HG02588 (cell line): ENCODE results near the gene RANBP9.

Source experiments
- ATAC-seq: cut with Tn5 transposase; IDR thresholded peaks from one replicate; pipeline ENCODE4 v1.9.1; 2021; ENCODE audit warnings: mild to moderate bottlenecking, moderate library complexity; ENCODE audit not compliant: unreplicated experiment

RANBP9 gene

GRCh38 chr6:13655700-13656099 is 55.9 kb downstream of the RANBP9 start:
- no peak for ATAC-seq

- ATAC-seq: no peak
These were observed 57.1 kb downstream of the RANBP9 start for GRCh38 chr6:13654496-13654895.

GRCh38 chr6:13653296-13653695 is 58.3 kb downstream of the RANBP9 start:
- no peak for ATAC-seq

GRCh38 chr6:13649393-13649792 is 62.2 kb downstream of the RANBP9 start:
- no peak for ATAC-seq

- ATAC-seq: no peak
These were observed 62.8 kb downstream of the RANBP9 start for GRCh38 chr6:13648850-13649249.

DNA sequence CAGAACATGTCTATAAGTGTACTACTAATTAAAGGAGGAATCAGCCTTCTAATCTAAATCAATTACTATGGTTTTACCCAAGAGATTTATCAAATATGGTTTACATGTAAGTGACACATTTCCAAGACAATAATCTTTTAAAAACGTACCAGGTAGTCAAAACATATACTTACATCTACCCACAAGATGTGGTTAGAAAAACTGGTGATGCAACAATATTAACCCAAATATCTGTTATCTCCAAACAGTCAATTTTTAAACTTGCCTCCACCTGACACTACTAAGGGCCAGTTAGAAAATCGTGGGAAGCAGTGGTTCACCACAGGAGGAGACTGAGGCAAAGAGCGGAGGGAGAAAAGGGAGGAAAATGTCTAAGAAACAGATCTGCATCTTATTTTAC is 68.5 kb downstream of the RANBP9 start:
- no peak for ATAC-seq

- no peak for ATAC-seq
These were observed 70.3 kb downstream of the RANBP9 start for GRCh38 chr6:13641315-13641714.

- ATAC-seq: no peak
These were observed 73.0 kb downstream of the RANBP9 start for GRCh38 chr6:13638626-13639025.

- no peak for ATAC-seq
These were observed 73.6 kb downstream of the RANBP9 start for GRCh38 chr6:13638014-13638413.

DNA sequence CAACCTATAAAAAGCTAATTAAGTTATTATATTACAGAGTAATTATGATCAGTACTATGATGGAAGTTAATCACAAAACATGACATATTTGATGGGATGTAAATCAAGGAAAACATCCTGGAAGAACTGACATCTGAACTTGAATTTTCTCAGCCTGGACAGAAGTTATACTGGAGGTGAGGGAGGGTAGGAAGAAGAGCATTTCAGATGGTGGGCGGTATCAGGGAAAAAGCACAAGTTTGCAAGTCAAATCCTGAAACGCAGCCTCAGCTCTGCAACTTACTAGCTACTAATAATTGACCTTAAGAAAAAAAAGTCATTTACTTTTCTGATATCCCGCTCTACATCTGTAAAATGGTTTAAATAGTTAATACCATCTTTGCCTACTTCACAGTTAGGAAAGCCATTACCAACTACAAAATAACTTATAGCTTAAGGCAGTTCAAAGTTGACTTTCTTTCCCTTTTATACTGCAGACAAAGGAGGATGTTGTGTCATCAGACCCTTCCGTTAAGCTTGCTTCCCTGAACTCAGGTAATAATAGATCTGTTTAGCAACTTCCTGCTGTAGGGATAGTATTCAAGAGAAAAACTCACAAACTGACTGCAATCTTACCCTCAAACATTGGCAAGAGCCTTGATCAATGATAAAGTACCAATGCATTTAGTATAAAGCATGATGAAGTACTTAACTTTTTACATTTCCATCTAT is 75.5 kb downstream of the RANBP9 start:
- no peak for ATAC-seq

DNA sequence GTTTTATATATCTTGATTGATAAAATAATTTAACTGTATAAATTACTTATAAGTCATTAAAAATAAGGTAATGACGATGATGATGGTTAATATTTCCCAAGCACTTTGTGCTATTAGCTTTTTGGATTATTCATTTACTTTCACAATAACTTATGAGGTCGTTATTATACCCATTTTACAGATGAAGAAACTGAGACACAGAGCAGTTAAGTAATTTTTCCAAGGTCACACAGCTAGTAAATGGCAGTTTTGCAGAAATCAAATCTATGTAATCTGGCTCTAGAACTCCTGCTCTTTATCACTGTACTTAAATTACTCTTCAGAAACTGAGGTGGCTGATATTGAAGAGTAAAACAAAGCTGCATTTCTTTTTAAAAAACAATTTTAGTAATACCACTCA is 78.3 kb downstream of the RANBP9 start:
- ATAC-seq: no peak

DNA sequence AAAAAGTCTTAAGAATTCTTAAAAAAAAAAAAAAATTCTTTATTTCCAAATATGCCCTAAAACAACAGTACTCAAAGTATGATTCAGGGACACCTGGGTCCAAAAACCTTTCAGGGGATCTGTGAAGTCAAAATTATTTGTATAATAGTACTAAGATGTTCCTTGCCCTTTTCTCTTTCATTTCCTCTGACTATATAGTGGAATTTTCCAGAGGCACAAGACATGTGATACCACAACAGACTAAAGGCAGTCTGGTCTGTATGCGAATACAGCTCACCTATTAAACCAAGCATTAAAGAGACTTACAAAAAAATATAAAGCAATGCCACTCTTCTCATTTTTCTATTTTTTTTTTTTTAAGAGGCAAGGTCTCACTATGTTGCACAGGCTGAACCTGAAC is 81.1 kb downstream of the RANBP9 start:
- ATAC-seq: no peak

- ATAC-seq: no peak
These were observed 82.0 kb downstream of the RANBP9 start for GRCh38 chr6:13629459-13630116.

DNA sequence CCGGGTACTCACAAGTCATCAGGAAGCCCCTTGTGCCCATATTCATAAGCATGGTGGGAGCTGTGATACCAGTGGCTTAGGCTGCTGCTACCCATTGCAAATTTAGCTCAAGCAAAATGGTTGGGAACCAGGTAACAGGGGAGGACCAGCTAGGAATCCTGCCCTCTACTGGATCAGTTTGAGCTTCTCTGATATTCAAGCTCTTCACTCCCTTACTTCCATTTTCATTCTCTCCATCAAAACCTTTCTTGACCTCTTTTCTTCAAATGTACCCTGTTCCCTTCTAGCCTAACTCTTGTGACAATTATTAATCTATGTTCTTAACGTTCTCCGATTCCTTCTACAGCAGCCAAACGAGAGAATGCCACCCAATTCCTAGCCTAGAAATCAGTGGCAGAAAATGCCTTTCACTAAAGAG is 86.8 kb downstream of the RANBP9 start:
- ATAC-seq: no peak

DNA sequence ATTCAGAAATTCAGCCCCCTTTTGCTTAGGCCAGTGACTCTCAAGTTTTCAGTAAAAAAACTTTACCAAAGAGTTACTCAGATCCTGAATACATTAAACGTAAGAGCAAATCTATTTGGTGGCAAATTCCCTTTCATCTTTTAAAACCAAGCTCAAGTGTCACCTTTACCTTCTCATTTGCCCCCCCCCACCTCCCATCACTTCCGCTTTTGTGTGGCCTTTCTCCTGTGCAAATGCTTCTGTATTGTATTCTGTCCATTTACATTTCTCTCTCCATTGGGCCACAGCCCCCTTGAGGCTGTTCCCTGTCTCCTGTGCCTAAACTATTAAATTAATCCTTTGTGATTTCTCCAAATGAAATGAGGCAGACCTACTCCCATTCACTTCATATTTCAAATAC is 94.6 kb downstream of the RANBP9 start:
- no peak for ATAC-seq

DNA sequence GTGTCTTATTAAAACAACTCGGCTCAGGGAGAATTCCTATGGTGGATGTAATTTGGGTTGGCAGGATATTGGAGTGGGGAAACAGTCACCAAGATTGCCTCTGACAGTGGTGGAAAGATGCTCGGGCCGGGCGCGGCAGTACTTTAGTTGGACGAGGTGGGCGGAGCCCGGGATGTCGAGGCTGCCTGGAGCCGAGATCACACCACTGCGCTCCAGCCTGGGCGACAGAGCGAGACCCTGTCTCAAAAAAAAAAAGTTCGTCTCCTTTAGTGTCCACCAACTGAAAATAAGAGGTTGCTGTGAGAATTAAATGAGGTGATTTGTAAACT is 95.9 kb downstream of the RANBP9 start:
- no peak for ATAC-seq

DNA sequence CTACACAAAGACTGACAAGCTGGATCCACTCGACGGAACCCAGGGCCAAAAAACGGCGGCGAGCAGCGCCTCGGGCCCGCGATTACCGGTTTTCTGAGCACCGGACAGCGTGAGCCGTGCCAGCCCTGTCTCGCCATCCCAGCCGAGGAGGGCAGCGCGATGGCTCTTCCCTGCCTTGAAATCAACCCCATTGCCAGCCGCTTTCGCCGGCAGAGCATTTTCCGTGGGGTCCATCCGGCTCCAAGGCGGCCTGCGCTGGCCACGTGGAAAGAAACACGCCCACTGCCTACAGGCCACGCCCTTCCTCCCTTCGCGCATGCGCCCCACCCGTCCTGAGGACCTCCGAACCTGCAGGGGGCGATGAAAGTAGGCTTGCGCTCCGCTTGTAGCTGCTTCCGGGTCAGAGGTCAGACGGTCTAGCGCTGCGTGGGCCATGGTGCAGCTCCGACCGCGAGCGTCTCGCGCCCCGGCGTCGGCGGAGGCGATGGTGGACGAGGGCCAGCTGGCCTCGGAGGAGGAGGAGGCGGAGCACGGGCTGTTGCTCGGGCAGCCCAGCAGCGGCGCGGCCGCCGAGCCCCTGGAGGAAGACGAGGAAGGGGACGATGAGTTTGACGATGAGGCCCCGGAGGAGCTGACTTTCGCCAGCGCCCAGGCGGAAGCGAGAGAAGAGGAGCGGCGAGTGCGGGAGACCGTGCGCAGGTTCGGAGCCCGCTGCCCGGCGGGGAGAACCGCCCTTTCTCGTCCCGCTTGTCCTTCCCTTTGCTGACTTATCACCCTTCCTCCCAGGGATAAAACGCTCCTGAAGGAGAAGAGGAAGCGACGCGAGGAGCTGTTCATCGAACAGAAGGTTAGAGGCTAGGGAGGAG is 96.5 kb downstream of the RANBP9 start, which contains the start of gene NOL7:
TSS of gene NOL7 (plus strand) at position 410 of the 866 bp plus-strand sequence. CDS start at position 434, 24 bp downstream.
- peak; percentile 90 for ATAC-seq

DNA sequence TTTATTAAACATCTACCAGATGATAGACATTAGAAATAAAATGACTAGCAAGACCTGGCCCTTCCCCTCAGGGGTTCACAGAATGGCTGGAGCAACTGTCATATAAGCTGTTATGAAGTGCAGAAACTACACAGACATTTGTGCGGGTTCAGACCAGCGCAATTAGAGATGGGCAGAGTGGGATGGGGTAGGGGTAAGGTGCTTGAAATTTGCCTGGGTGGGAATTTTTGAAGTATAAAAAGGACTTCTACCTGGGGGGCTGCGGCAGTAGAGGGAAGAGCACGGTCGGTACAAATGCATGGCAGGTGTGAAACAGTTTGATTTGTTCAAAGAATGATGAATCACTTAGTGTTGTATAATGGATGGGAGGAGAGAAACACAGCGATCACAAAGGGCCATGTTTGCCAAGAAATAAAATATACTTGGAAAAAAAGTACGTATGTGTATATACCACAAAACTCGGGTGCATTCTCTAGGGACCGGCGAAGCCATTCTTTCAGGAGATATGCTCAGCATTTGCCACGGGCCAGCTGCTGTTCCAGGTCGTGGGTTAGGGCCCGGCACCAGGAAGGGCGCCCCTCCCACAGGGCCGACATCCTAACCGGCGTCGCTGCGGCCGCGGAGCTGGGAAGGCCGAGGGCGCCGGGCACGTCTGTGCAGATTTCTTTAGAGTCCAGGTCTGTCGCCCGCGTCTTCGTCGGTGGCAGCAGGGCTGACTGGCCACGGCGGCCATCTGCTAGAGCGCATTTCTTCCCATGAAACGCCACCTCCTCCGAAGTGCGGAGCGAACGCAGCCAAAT is 97.3 kb downstream of the RANBP9 start:
- ATAC-seq: peak; percentile 25

GRCh38 chr6:13613029-13613594 is 98.5 kb downstream of the RANBP9 start:
- ATAC-seq: no peak

DNA sequence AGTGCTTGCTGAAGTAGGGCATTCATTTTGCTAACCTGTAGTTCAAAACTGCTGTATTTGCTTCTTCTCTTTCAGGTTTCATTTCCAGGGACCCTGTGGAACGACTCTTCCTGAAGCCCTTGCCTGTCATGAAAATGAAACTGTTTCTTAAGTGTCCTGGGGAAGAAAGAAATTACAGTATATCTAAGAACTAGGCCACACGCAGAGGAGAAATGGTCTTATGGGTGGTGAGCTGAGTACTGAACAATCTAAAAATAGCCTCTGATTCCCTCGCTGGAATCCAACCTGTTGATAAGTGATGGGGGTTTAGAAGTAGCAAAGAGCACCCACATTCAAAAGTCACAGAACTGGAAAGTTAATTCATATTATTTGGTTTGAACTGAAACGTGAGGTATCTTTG is 99.9 kb downstream of the RANBP9 start:
- no peak for ATAC-seq

GRCh38 chr6:13605634-13606033 is 106.0 kb downstream of the RANBP9 start:
- ATAC-seq: no peak
